HEK293 (cell line): ENCODE data around the gene LEP.

Source experiments
- KLF16 ChIP-seq: fragments of 450-650 bp; formaldehyde crosslinking; IDR thresholded peaks from 2 replicates; pipeline ENCODE4 v1.5.1; 2017; ENCODE audit warnings: missing biosample characterization, missing genetic modification characterization
- MEIS1 ChIP-seq: sonication (generic); formaldehyde crosslinking; IDR thresholded peaks from 2 replicates; pipeline ENCODE4 v1.8.1; 2022; ENCODE audit warnings: missing genetic modification reagents, mild to moderate bottlenecking, borderline replicate concordance
- PRDM2 ChIP-seq: fragments of 450-650 bp; formaldehyde crosslinking; IDR thresholded peaks from 2 replicates; pipeline ENCODE4 v1.5.1; 2016; ENCODE audit warnings: missing biosample characterization, missing genetic modification characterization, borderline replicate concordance
- SALL2 ChIP-seq: fragments of 450-650 bp; formaldehyde crosslinking; IDR thresholded peaks from 2 replicates; pipeline ENCODE4 v1.5.0; 2017; ENCODE audit warnings: missing biosample characterization, mild to moderate bottlenecking, missing genetic modification characterization, borderline replicate concordance
- TCF7L2 ChIP-seq: IDR thresholded peaks from 2 replicates; pipeline ENCODE4 v1.6.1; 2011; ENCODE audit warnings: low read depth, mild to moderate bottlenecking, inconsistent platforms, low read length, moderate library complexity, borderline replicate concordance
- ZBTB21 ChIP-seq: fragments of 450-650 bp; formaldehyde crosslinking; IDR thresholded peaks from 2 replicates; pipeline ENCODE4 v1.5.1; 2017; ENCODE audit warnings: missing biosample characterization, missing genetic modification characterization
- ZBTB7A ChIP-seq: fragments of 450-650 bp; formaldehyde crosslinking; IDR thresholded peaks from 2 replicates; pipeline ENCODE4 v1.5.1; 2016; ENCODE audit warnings: low read depth, missing biosample characterization, missing genetic modification characterization
- ZFP3 ChIP-seq: fragments of 450-650 bp; formaldehyde crosslinking; IDR thresholded peaks from 2 replicates; pipeline ENCODE4 v1.5.1; 2016; ENCODE audit warnings: low read depth, missing biosample characterization, missing genetic modification characterization
- ZNF24 ChIP-seq: fragments of 450-650 bp; formaldehyde crosslinking; IDR thresholded peaks from 2 replicates; pipeline ENCODE4 v1.5.1; 2016; ENCODE audit warnings: missing biosample characterization, missing genetic modification characterization
- ZNF311 ChIP-seq: fragments of 450-650 bp; formaldehyde crosslinking; IDR thresholded peaks from 2 replicates; pipeline ENCODE4 v1.5.1; 2017; ENCODE audit warnings: missing biosample characterization, missing genetic modification characterization, borderline replicate concordance
- ZNF621 ChIP-seq: fragments of 450-650 bp; formaldehyde crosslinking; IDR thresholded peaks from 2 replicates; pipeline ENCODE4 v1.5.1; 2017; ENCODE audit warnings: missing biosample characterization, missing genetic modification characterization
- ZNF658 ChIP-seq: fragments of 450-650 bp; formaldehyde crosslinking; IDR thresholded peaks from 2 replicates; pipeline ENCODE4; 2016; ENCODE audit warnings: missing biosample characterization, missing genetic modification characterization
- TF ChIP-seq, protein P1 (sequence below): fragments of 450-650 bp; formaldehyde crosslinking; IDR thresholded peaks from 2 replicates; pipeline ENCODE4 v1.5.1; 2016; ENCODE audit warnings: missing biosample characterization, missing genetic modification characterization

DNA sequence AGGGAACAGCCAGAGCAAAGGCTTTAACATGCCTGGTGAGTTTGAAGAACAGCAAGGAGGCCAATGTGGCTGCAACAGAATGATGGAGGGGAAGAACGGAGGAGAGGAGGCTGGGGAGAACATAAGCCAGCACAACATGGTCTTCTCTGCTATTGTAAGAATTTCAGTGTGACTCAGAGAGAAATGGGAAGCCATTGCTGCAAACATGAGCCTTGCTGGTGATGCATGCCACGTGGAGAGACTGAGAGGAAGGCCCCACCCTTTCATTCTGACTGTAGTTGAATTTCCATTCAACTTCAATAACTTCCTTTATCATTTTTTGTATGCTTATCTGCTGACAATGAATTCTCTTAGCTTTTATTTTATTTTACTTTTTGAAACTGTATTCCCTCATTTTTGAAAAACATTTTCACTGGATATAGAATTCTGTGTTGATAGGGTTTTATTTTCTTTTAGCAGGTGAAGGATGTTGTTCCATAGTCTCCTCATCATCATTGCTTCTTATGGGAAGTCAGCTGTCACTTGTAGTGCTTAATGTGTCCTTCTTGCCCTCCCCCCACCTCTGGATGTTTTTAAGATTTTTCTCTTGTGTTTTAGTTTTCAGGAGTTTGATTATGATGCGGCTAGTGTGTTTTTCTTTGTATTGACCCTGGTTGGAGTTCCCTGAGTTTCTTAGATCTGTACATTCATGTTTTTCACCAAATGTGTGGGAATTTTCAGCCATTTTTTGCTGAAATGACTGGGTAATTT is 46.4 kb upstream of the LEP start:
- TF ChIP-seq ZNF24 (tag by site-specific recombination) (no peak), ZBTB7A (no peak), ZNF658 (no peak), ZFP3 (tag by site-specific recombination) (no peak), ZNF311 (no peak), SALL2 (tag by site-specific recombination) (no peak), KLF16 (tag by site-specific recombination) (no peak), MEIS1 (CRISPR knock-in tag) (no peak), ZBTB21 (tag by site-specific recombination) (no peak), ZNF621 (tag by site-specific recombination) (no peak), TCF7L2 (no peak), PRDM2 (tag by site-specific recombination) (no peak)
- TF ChIP-seq, protein P1, sequence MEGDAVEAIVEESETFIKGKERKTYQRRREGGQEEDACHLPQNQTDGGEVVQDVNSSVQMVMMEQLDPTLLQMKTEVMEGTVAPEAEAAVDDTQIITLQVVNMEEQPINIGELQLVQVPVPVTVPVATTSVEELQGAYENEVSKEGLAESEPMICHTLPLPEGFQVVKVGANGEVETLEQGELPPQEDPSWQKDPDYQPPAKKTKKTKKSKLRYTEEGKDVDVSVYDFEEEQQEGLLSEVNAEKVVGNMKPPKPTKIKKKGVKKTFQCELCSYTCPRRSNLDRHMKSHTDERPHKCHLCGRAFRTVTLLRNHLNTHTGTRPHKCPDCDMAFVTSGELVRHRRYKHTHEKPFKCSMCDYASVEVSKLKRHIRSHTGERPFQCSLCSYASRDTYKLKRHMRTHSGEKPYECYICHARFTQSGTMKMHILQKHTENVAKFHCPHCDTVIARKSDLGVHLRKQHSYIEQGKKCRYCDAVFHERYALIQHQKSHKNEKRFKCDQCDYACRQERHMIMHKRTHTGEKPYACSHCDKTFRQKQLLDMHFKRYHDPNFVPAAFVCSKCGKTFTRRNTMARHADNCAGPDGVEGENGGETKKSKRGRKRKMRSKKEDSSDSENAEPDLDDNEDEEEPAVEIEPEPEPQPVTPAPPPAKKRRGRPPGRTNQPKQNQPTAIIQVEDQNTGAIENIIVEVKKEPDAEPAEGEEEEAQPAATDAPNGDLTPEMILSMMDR (tag by site-specific recombination), result no peak
